SK-N-MC (cell line): ENCODE measurements around the gene TIMM23B.
"Not testable (repeated sequence)": the region's sequence is repeated elsewhere in the genome, so short reads cannot be mapped to it uniquely, and the experiment has no call there.

Experiments
- EZH2 ChIP-seq: fragments of 200-600 bp; sonication (generic); IDR thresholded peaks from one replicate; pipeline ENCODE4 v1.6.1; 2017; ENCODE audit warnings: antibody characterized with exemption
- FOXP2 ChIP-seq: optimal IDR thresholded peaks from 2 replicates; pipeline ENCODE3; 2011; ENCODE audit warnings: mild to moderate bottlenecking, moderate library complexity; ENCODE audit not compliant: insufficient read depth; ENCODE audit errors: extremely low read length, control extremely low read depth
- POLR2AphosphoS5 ChIP-seq: IDR thresholded peaks from 2 replicates; pipeline ENCODE4 v1.6.1; 2012; ENCODE audit warnings: mild to moderate bottlenecking, low read depth, low read length, borderline replicate concordance

DNA sequence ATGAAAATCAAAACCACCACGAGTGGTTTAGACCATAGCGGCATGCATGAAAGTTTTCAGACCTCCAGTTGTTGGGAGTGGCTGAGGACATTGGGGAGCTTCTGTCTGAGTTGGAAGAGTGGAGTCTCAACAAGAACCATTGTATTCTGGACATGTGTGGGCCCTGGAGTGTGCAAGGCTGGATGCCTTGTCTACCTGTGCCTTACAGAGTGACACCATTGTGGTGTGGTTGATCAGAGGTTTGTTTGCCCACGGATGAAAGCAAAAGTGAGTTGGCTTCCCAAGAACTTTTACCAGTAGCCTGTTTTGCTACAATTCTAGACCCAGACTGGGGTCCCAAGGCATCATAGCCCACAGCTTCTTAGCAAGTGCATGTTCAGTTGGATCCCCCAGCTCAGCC lies 35.9 kb downstream of the TIMM23B start:
- not testable (repeated sequence) for TF ChIP-seq EZH2, POLR2AphosphoS5, FOXP2
